Osteocyte (in vitro differentiated cells): ENCODE measurements around the gene EXOC4. TPM values are rescaled to one million over a fixed set of nuclear protein-coding genes. Genes with fewer than 3 reads are reported as not detected.

Experiments
- DNase-seq: peaks from one replicate; pipeline ENCODE4 v3.0.0; 2021; ENCODE audit warnings: mixed read lengths; ENCODE audit not compliant: unreplicated experiment; ENCODE audit errors: extremely low spot score
- H3K27ac Mint-ChIP-seq: one replicate; pipeline ENCODE4 v1.8.0; 2021; ENCODE audit warnings: mild to moderate bottlenecking, mixed read lengths; ENCODE audit not compliant: unreplicated experiment
- H3K27me3 Mint-ChIP-seq: one replicate; pipeline ENCODE4 v1.8.0; 2021; ENCODE audit warnings: mixed read lengths; ENCODE audit not compliant: unreplicated experiment
- H3K36me3 Mint-ChIP-seq: one replicate; pipeline ENCODE4 v1.8.0; 2021; ENCODE audit warnings: mixed read lengths; ENCODE audit not compliant: unreplicated experiment
- H3K4me1 Mint-ChIP-seq: one replicate; pipeline ENCODE4 v1.8.0; 2021; ENCODE audit warnings: mixed read lengths; ENCODE audit not compliant: unreplicated experiment
- H3K4me3 Mint-ChIP-seq: one replicate; pipeline ENCODE4 v1.8.0; 2021; ENCODE audit warnings: mild to moderate bottlenecking, moderate library complexity, mixed read lengths; ENCODE audit not compliant: unreplicated experiment
- H3K9me3 Mint-ChIP-seq: one replicate; pipeline ENCODE4 v1.8.0; 2021; ENCODE audit warnings: mixed read lengths; ENCODE audit not compliant: unreplicated experiment
- CTCF ChIP-seq: fragments of 200-600 bp; sonication (generic); IDR thresholded peaks from 2 replicates; pipeline ENCODE4 v1.5.0; 2021; ENCODE audit warnings: antibody characterized with exemption, mild to moderate bottlenecking, moderate library complexity
- total RNA-seq: library from RNA; stranded (reverse); gene quantifications from 2 replicates; pipeline ENCODE4 v1.2.1, GENCODE V29; 2021

The EXOC4 gene
- total RNA-seq, 1 donor from 2014 or later, result 99.9 TPM

- Mint-ChIP-seq H3K4me1 (no peaks in the 10 kb centered on the region), H3K27ac (no peak overlapping the region), H3K27me3 (no peaks in the 10 kb centered on the region), H3K9me3 (no peaks in the 10 kb centered on the region), H3K4me3 (no peak overlapping the region), H3K36me3 (no peaks in the 10 kb centered on the region)
- DNase-seq, result no peak
- TF ChIP-seq CTCF, result no peak
Measured at GRCh38 chr7:134041477-134041876, 788.6 kb downstream of the EXOC4 start.

- no peak for TF ChIP-seq CTCF
- no peak for DNase-seq
- no peaks in the 10 kb centered on the region for H3K36me3 Mint-ChIP-seq
- no peak overlapping the region for H3K27ac Mint-ChIP-seq
- H3K4me1 Mint-ChIP-seq, result no peaks in the 10 kb centered on the region
- H3K9me3 Mint-ChIP-seq, result no peaks in the 10 kb centered on the region
- no peaks in the 10 kb centered on the region for H3K27me3 Mint-ChIP-seq
- H3K4me3 Mint-ChIP-seq, result no peak overlapping the region
Measured at GRCh38 chr7:134042307-134042706, 789.4 kb downstream of the EXOC4 start.

GRCh38 chr7:134044682-134045081 lies 791.8 kb downstream of the EXOC4 start:
- TF ChIP-seq CTCF, result no peak
- Mint-ChIP-seq H3K27me3 (no peaks in the 10 kb centered on the region), H3K4me3 (no peak overlapping the region), H3K36me3 (peaks cover 3% of the 10 kb centered on the region), H3K9me3 (no peaks in the 10 kb centered on the region), H3K4me1 (no peaks in the 10 kb centered on the region), H3K27ac (no peak overlapping the region)
- DNase-seq, result no peak

- Mint-ChIP-seq H3K27me3 (no peaks in the 10 kb centered on the region), H3K4me1 (no peaks in the 10 kb centered on the region), H3K27ac (no peak overlapping the region), H3K4me3 (no peak overlapping the region), H3K9me3 (no peaks in the 10 kb centered on the region), H3K36me3 (peaks cover 3% of the 10 kb centered on the region)
- no peak for DNase-seq
- TF ChIP-seq CTCF, result no peak
Measured at GRCh38 chr7:134045716-134046115, 792.8 kb downstream of the EXOC4 start.

- Mint-ChIP-seq H3K4me1 (no peaks in the 10 kb centered on the region), H3K27ac (no peak overlapping the region), H3K27me3 (no peaks in the 10 kb centered on the region), H3K9me3 (no peaks in the 10 kb centered on the region), H3K36me3 (peaks cover 3% of the 10 kb centered on the region), H3K4me3 (no peak overlapping the region)
- DNase-seq, result no peak
- TF ChIP-seq CTCF, result no peak
Measured at GRCh38 chr7:134046594-134047128, 793.8 kb downstream of the EXOC4 start.
